Tibial artery (tissue), 4 donors: ENCODE results near the gene MRPL52.

ENCODE experiments used
- DNase-seq, 2 donors: peaks; one replicate each; pipeline ENCODE4 v3.0.0-alpha.2; 2019
- H3K27ac ChIP-seq, 2 donors: fragments of 200-600 bp; sonication (generic) in 1 of 2; 1 replicate in 1 of 2; 2 replicates in 1 of 2; pipeline ENCODE4 v1.5.1; 2018 to 2019; ENCODE audit warnings: mild to moderate bottlenecking in 1 of 2
- H3K27me3 ChIP-seq, 2 donors: fragments of 200-600 bp; sonication (generic) in 1 of 2; one replicate each; pipeline versions ENCODE4 v1.5.1 to v1.6.0; 2016 to 2019
- H3K36me3 ChIP-seq, 3 donors: fragments of 200-600 bp; sonication (generic) in 2 of 3; one replicate each; pipeline ENCODE4 v1.5.1; 2016 to 2019; ENCODE audit warnings: mild to moderate bottlenecking in 2 of 3
- H3K4me1 ChIP-seq, 4 donors: fragments of 200-600 bp; sonication (generic) in 2 of 4; 1 replicate in 3 of 4; 2 replicates in 1 of 4; pipeline ENCODE4 v1.5.1; 2016 to 2019
- H3K4me3 ChIP-seq, 2 donors: fragments of 200-600 bp; sonication (generic) in 1 of 2; 1 replicate in 1 of 2; 2 replicates in 1 of 2; pipeline ENCODE4 v1.5.1; 2018 to 2019; ENCODE audit warnings: mild to moderate bottlenecking in 2 of 2
- H3K9me3 ChIP-seq, 3 donors: fragments of 200-600 bp; sonication (generic) in 1 of 3; one replicate each; pipeline ENCODE4 v1.5.1; 2016 to 2019
- CTCF ChIP-seq, 2 experiments: fragments of 200-600 bp in 1 of 2; fragments of 450-650 bp in 1 of 2; IDR thresholded peaks; one replicate each; pipeline ENCODE4 v1.5.1; 2017 to 2019; ENCODE audit warnings: antibody characterized with exemption in 2 of 2, mild to moderate bottlenecking in 1 of 2, moderate library complexity in 1 of 2
- intact Hi-C: fragments of 100-400 bp; cut with DNase I; formaldehyde crosslinking; loops from one replicate; pipeline ENCODE4 v1.15.0; 2023; ENCODE audit warnings: low total_unique reads

The MRPL52 gene

GRCh38 chr14:22813145-22813544 is 16.5 kb upstream of the MRPL52 start:
- intact Hi-C loops = no loop called here
- Histone ChIP-seq H3K4me3 (no peak overlapping the region), H3K4me1 (peaks cover 0 to 14% (median 4%) of the 10 kb centered on the region in 4 donors), H3K36me3 (no peaks in the 10 kb centered on the region), H3K27ac (no peak overlapping the region), H3K27me3 (no peaks in the 10 kb centered on the region), H3K9me3 (no peaks in the 10 kb centered on the region)
- DNase-seq = no peak
- no peak for TF ChIP-seq CTCF (IDR thresholded peaks at IDR 0.05)

GRCh38 chr14:22814373-22814772 is 15.3 kb upstream of the MRPL52 start:
- no peak overlapping the region for H3K27ac ChIP-seq
- no peaks in the 10 kb centered on the region for H3K36me3 ChIP-seq
- H3K4me1 ChIP-seq = peaks cover 0 to 26% (median 13%) of the 10 kb centered on the region in 4 donors
- no peaks in the 10 kb centered on the region for H3K9me3 ChIP-seq
- no peak for TF ChIP-seq CTCF (IDR thresholded peaks at IDR 0.05)
- H3K4me3 ChIP-seq = peak overlapping the region in 1 of 2 donors; percentile 3
- no peak for DNase-seq
- no peaks in the 10 kb centered on the region for H3K27me3 ChIP-seq
- intact Hi-C loops = no loop called here

- Histone ChIP-seq H3K4me3 (peak within 1 kb of the TSS in 1 of 2 donors; percentile 3), H3K27ac (peak within 1 kb of the TSS in 1 of 2 donors; percentile 78), H3K9me3 (no peaks in the 10 kb centered on the region), H3K36me3 (no peaks in the 10 kb centered on the region), H3K4me1 (peaks cover 0 to 33% (median 18%) of the 10 kb centered on the region in 4 donors), H3K27me3 (no peaks in the 10 kb centered on the region)
- no peak for DNase-seq
- intact Hi-C loops = no loop called here
- TF ChIP-seq CTCF (IDR thresholded peaks at IDR 0.05) = no peak
Observed at GRCh38 chr14:22814941-22815713, 14.6 kb upstream of the MRPL52 start, which contains the start of gene SLC7A7. TSS of gene SLC7A7 (minus strand) at chr14:22815435. CDS start at chr14:22813398, 2,037 bp downstream.

- Histone ChIP-seq H3K27ac (peak overlapping the region; percentile 64 to 78), H3K36me3 (no peaks in the 10 kb centered on the region), H3K4me3 (peak overlapping the region; percentile 33 to 37), H3K4me1 (peaks cover 0 to 52% (median 33%) of the 10 kb centered on the region in 4 donors), H3K27me3 (no peaks in the 10 kb centered on the region), H3K9me3 (no peaks in the 10 kb centered on the region)
- intact Hi-C loops = loop anchor here (1.0 kb wide), 1 partner anchor 34 kb away; no protein-coding TSS in a partner anchor
- peak; percentile 74 to 85 for DNase-seq
- TF ChIP-seq CTCF (IDR thresholded peaks at IDR 0.05) = no peak
Observed at GRCh38 chr14:22819151-22819988, 10.3 kb upstream of the MRPL52 start.

GRCh38 chr14:22820731-22821130 is 9.0 kb upstream of the MRPL52 start:
- peak overlapping the region in 1 of 2 donors; percentile 78 for H3K27ac ChIP-seq
- intact Hi-C loops = loop anchor here (10.0 kb wide), 1 partner anchor 256 kb away; no protein-coding TSS in a partner anchor

More at GRCh38 chr14:22820731-22821130, 9.0 kb upstream of the MRPL52 start:
- DNase-seq = no peak
- peaks cover 0 to 52% (median 33%) of the 10 kb centered on the region in 4 donors for H3K4me1 ChIP-seq
- H3K36me3 ChIP-seq = no peaks in the 10 kb centered on the region
- no peaks in the 10 kb centered on the region for H3K27me3 ChIP-seq
- no peak overlapping the region for H3K4me3 ChIP-seq
- TF ChIP-seq CTCF (IDR thresholded peaks at IDR 0.05) = no peak
- H3K9me3 ChIP-seq = no peaks in the 10 kb centered on the region
